Liver (tissue), 9 donors: ENCODE data around the gene STAT3. TPM values are rescaled to one million over a fixed set of nuclear protein-coding genes. Genes with fewer than 3 reads are reported as not detected.

Experiments used
- DNase-seq: peaks from one replicate; pipeline ENCODE4 v3.0.0-alpha.2; 2017; ENCODE audit warnings: low spot score
- H3K27ac ChIP-seq, 2 donors: one replicate each; pipeline ENCODE4 v1.7.0; 2013; ENCODE audit warnings: inconsistent platforms in 2 of 2, low read length in 2 of 2, control low read depth in 1 of 2, low read depth in 1 of 2, mild to moderate bottlenecking in 1 of 2
- H3K27me3 ChIP-seq, 4 donors: one replicate each; pipeline versions ENCODE4 v1.6.1 to v1.7.0; 2013; ENCODE audit warnings: low read length in 3 of 4, inconsistent platforms in 1 of 4, mild to moderate bottlenecking in 1 of 4, moderate library complexity in 1 of 4; ENCODE audit not compliant: control insufficient read depth in 4 of 4, insufficient read depth in 4 of 4
- H3K36me3 ChIP-seq, 4 donors: one replicate each; pipeline versions ENCODE4 v1.6.1 to v1.7.0; 2013; ENCODE audit warnings: low read length in 3 of 4, mild to moderate bottlenecking in 3 of 4, low read depth in 1 of 4, moderate library complexity in 1 of 4; ENCODE audit not compliant: control insufficient read depth in 4 of 4, insufficient read depth in 3 of 4
- H3K4me1 ChIP-seq, 4 donors: one replicate each; pipeline versions ENCODE4 v1.6.1 to v1.7.0; 2013; ENCODE audit warnings: low read length in 3 of 4, mild to moderate bottlenecking in 3 of 4, moderate library complexity in 1 of 4; ENCODE audit not compliant: control insufficient read depth in 4 of 4, insufficient read depth in 4 of 4
- H3K4me3 ChIP-seq, 3 donors: one replicate each; pipeline versions ENCODE4 v1.6.1 to v1.7.0; 2013; ENCODE audit warnings: low read length in 3 of 3, control low read depth in 1 of 3, low read depth in 1 of 3, mild to moderate bottlenecking in 1 of 3
- H3K9ac ChIP-seq, 2 donors: one replicate each; pipeline ENCODE4 v1.7.0; 2013; ENCODE audit warnings: low read length in 2 of 2, mild to moderate bottlenecking in 2 of 2, moderate library complexity in 2 of 2, control low read depth in 1 of 2, low read depth in 1 of 2
- H3K9me3 ChIP-seq, 4 donors: one replicate each; pipeline versions ENCODE4 v1.6.1 to v1.7.0; 2013; ENCODE audit warnings: low read length in 3 of 4; ENCODE audit not compliant: control insufficient read depth in 4 of 4
- ATF3 ChIP-seq: IDR thresholded peaks from 2 replicates; pipeline ENCODE4 v1.6.1; 2016; ENCODE audit warnings: antibody characterized with exemption
- EGR1 ChIP-seq, 2 donors: IDR thresholded peaks; 2 replicates each; pipeline ENCODE4 v1.6.1; 2016 to 2018; ENCODE audit warnings: antibody characterized with exemption in 2 of 2, low read depth in 2 of 2
- FOXA1 ChIP-seq: IDR thresholded peaks from 2 replicates; pipeline ENCODE4 v1.6.1; 2016; ENCODE audit warnings: antibody characterized with exemption
- FOXA2 ChIP-seq: IDR thresholded peaks from 2 replicates; pipeline ENCODE4 v1.6.1; 2016; ENCODE audit warnings: antibody characterized with exemption
- GABPA ChIP-seq, 2 donors: IDR thresholded peaks in 1 of 2; conservative IDR thresholded peaks in 1 of 2; 2 replicates each; pipeline ENCODE4 v1.6.1; 2016; ENCODE audit warnings: antibody characterized with exemption in 2 of 2, mild to moderate bottlenecking in 1 of 2, moderate library complexity in 1 of 2
- HNF4A ChIP-seq, 2 donors: conservative IDR thresholded peaks; 2 replicates each; pipeline ENCODE4 v1.6.1; 2016; ENCODE audit warnings: antibody characterized with exemption in 2 of 2, mild to moderate bottlenecking in 2 of 2
- HNF4G ChIP-seq: IDR thresholded peaks from 2 replicates; pipeline ENCODE4 v1.6.1; 2016; ENCODE audit warnings: antibody characterized with exemption
- NR2F2 ChIP-seq: IDR thresholded peaks from 2 replicates; pipeline ENCODE4 v1.6.1; 2016; ENCODE audit warnings: antibody characterized with exemption
- RAD21 ChIP-seq, 2 donors: IDR thresholded peaks; 2 replicates each; pipeline ENCODE4 v1.6.1; 2016; ENCODE audit warnings: antibody characterized with exemption in 2 of 2, mild to moderate bottlenecking in 2 of 2
- RXRA ChIP-seq, 2 donors: IDR thresholded peaks; 2 replicates each; pipeline ENCODE4 v1.6.1; 2017 to 2018; ENCODE audit warnings: antibody characterized with exemption in 2 of 2, mild to moderate bottlenecking in 1 of 2
- SP1 ChIP-seq: IDR thresholded peaks from 2 replicates; pipeline ENCODE4 v1.6.1; 2018; ENCODE audit warnings: antibody characterized with exemption, mild to moderate bottlenecking
- TAF1 ChIP-seq: conservative IDR thresholded peaks from 2 replicates; pipeline ENCODE4 v1.6.1; 2016; ENCODE audit warnings: antibody characterized with exemption, mild to moderate bottlenecking
- YY1 ChIP-seq: IDR thresholded peaks from 2 replicates; pipeline ENCODE4 v1.6.1; 2016; ENCODE audit warnings: antibody characterized with exemption, mild to moderate bottlenecking
- WGBS: extraction: QIAGEN DNeasy Blood & Tissue Kit; methylation state at CpG from one replicate; pipeline ENCODE4 v1.1.7; 2013; 5-methylcytosine and 5-hydroxymethylcytosine counted together
- polyA plus RNA-seq, 2 donors: library from polyadenylated mRNA; stranded (reverse) in 1 of 2; unstranded in 1 of 2; fragments of 200-250 nt in 1 of 2; fragments of >200 nt in 1 of 2; fragmentation: Nextera tagmentation in 1 of 2; extraction: Ambion mirVana in 1 of 2; gene quantifications; one replicate each; pipeline versions ENCODE4 v1.2.1 to v1.2.3, GENCODE V29; 2013 to 2015
- total RNA-seq, 2 donors: library from RNA; depleted of rRNA; stranded (reverse); fragments of >200 nt; gene quantifications; one replicate each; pipeline ENCODE4 v1.2.3, GENCODE V29; 2014
- TF ChIP-seq, protein P1 (sequence below): IDR thresholded peaks from 2 replicates; pipeline ENCODE4 v1.6.1; 2016; ENCODE audit warnings: antibody characterized with exemption, mild to moderate bottlenecking
- TF ChIP-seq, protein P2 (sequence below): IDR thresholded peaks from 2 replicates; pipeline ENCODE4 v1.6.1; 2016; ENCODE audit warnings: antibody characterized with exemption
- TF ChIP-seq, protein P3 (sequence below): fragments of 150-350 bp; IDR thresholded peaks from 2 replicates; pipeline ENCODE4 v1.5.1; 2017; ENCODE audit warnings: improper control_type of control experiment, low read depth, low read length; ENCODE audit not compliant: missing input control
- TF ChIP-seq, protein P4 (sequence below): IDR thresholded peaks from 2 replicates; pipeline ENCODE4 v1.6.1; 2016; ENCODE audit warnings: antibody characterized with exemption
- donor health status: healthy.
- donor health status: healthy.
- donor health status: healthy.
- donor health status: healthy.
- donor health status: healthy.

STAT3 gene
- total and polyA plus RNA-seq, 4 donors = 68.7 to 301 (median 114) TPM

- DNase-seq = no peak
- Histone ChIP-seq H3K27me3 (no peaks in the 10 kb centered on the region), H3K4me3 (no peak overlapping the region), H3K4me1 (peaks cover 13 to 20% (median 17%) of the 10 kb centered on the region in 4 donors), H3K9ac (no peak overlapping the region), H3K9me3 (no peaks in the 10 kb centered on the region), H3K27ac (no peak overlapping the region), H3K36me3 (peaks cover 0 to 1% (median 0%) of the 10 kb centered on the region in 4 donors)
- 82% methylated on average over 1 of the region's 1 CpG for WGBS
- TF ChIP-seq HNF4A (conservative IDR thresholded peaks at IDR 0.05) (no peak), SP1 (no peak), RXRA (IDR thresholded peaks at IDR 0.05) (no peak), HNF4G (no peak), NR2F2 (no peak), FOXA1 (no peak), ATF3 (no peak), FOXA2 (no peak), GABPA (IDR thresholded peaks at IDR 0.05 in 1 of 2, conservative IDR thresholded peaks at IDR 0.05 in 1 of 2) (no peak), TAF1 (no peak), RAD21 (IDR thresholded peaks at IDR 0.05) (no peak), EGR1 (IDR thresholded peaks at IDR 0.05; ENCODE audit: low read depth in 2 of 2) (no peak), YY1 (no peak)
- TF ChIP-seq, protein P1, sequence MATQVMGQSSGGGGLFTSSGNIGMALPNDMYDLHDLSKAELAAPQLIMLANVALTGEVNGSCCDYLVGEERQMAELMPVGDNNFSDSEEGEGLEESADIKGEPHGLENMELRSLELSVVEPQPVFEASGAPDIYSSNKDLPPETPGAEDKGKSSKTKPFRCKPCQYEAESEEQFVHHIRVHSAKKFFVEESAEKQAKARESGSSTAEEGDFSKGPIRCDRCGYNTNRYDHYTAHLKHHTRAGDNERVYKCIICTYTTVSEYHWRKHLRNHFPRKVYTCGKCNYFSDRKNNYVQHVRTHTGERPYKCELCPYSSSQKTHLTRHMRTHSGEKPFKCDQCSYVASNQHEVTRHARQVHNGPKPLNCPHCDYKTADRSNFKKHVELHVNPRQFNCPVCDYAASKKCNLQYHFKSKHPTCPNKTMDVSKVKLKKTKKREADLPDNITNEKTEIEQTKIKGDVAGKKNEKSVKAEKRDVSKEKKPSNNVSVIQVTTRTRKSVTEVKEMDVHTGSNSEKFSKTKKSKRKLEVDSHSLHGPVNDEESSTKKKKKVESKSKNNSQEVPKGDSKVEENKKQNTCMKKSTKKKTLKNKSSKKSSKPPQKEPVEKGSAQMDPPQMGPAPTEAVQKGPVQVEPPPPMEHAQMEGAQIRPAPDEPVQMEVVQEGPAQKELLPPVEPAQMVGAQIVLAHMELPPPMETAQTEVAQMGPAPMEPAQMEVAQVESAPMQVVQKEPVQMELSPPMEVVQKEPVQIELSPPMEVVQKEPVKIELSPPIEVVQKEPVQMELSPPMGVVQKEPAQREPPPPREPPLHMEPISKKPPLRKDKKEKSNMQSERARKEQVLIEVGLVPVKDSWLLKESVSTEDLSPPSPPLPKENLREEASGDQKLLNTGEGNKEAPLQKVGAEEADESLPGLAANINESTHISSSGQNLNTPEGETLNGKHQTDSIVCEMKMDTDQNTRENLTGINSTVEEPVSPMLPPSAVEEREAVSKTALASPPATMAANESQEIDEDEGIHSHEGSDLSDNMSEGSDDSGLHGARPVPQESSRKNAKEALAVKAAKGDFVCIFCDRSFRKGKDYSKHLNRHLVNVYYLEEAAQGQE = no peak
- TF ChIP-seq, protein P2, sequence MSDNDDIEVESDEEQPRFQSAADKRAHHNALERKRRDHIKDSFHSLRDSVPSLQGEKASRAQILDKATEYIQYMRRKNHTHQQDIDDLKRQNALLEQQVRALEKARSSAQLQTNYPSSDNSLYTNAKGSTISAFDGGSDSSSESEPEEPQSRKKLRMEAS = no peak
- TF ChIP-seq, protein P3, sequence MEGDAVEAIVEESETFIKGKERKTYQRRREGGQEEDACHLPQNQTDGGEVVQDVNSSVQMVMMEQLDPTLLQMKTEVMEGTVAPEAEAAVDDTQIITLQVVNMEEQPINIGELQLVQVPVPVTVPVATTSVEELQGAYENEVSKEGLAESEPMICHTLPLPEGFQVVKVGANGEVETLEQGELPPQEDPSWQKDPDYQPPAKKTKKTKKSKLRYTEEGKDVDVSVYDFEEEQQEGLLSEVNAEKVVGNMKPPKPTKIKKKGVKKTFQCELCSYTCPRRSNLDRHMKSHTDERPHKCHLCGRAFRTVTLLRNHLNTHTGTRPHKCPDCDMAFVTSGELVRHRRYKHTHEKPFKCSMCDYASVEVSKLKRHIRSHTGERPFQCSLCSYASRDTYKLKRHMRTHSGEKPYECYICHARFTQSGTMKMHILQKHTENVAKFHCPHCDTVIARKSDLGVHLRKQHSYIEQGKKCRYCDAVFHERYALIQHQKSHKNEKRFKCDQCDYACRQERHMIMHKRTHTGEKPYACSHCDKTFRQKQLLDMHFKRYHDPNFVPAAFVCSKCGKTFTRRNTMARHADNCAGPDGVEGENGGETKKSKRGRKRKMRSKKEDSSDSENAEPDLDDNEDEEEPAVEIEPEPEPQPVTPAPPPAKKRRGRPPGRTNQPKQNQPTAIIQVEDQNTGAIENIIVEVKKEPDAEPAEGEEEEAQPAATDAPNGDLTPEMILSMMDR = no peak
- TF ChIP-seq, protein P4, sequence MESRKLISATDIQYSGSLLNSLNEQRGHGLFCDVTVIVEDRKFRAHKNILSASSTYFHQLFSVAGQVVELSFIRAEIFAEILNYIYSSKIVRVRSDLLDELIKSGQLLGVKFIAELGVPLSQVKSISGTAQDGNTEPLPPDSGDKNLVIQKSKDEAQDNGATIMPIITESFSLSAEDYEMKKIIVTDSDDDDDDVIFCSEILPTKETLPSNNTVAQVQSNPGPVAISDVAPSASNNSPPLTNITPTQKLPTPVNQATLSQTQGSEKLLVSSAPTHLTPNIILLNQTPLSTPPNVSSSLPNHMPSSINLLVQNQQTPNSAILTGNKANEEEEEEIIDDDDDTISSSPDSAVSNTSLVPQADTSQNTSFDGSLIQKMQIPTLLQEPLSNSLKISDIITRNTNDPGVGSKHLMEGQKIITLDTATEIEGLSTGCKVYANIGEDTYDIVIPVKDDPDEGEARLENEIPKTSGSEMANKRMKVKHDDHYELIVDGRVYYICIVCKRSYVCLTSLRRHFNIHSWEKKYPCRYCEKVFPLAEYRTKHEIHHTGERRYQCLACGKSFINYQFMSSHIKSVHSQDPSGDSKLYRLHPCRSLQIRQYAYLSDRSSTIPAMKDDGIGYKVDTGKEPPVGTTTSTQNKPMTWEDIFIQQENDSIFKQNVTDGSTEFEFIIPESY = no peak
These were observed 29.8 kb downstream of the STAT3 start for GRCh38 chr17:42358434-42358833.
